Glomerular endothelial cell (primary cell): ENCODE data around the gene SNX11. TPM values are rescaled to one million over a fixed set of nuclear protein-coding genes. Genes with fewer than 3 reads are reported as not detected.
A peak's percentile ranks its signal among the peaks of the same experiment; 100 is the strongest.

Experiments used
- DNase-seq: peaks from one replicate; pipeline ENCODE4 v3.0.0-alpha.2; 2011; ENCODE audit warnings: low read depth, low spot score; ENCODE audit errors: extremely low read depth
- total RNA-seq: library from RNA; depleted of rRNA; stranded (reverse); fragments of >200 nt; gene quantifications from 2 replicates; pipeline ENCODE4 v1.2.3, GENCODE V29; 2015

The SNX11 gene
- total RNA-seq, 1 donor from 2014 or later: 20.8 TPM

DNA sequence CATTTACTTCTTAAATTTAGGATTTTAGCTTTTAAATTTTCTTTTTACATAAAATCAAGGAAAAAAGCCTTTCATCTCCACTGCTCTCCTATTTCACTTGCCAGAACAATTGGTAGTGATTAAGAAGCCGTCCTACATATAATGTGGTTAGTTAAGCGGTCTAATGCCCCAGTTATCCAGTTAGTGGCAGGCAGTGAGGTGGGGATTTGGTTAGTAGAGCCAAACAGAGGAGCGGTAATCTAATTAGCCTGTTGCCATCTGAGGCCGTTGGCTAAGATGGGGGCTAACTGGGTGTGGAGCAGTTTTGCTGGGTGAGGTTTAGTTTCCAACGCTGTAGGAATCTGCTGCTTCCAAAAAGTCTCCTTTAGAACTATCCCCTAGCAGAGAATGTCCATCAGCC is 22.4 kb downstream of the SNX11 start:
- DNase-seq: no peak

DNA sequence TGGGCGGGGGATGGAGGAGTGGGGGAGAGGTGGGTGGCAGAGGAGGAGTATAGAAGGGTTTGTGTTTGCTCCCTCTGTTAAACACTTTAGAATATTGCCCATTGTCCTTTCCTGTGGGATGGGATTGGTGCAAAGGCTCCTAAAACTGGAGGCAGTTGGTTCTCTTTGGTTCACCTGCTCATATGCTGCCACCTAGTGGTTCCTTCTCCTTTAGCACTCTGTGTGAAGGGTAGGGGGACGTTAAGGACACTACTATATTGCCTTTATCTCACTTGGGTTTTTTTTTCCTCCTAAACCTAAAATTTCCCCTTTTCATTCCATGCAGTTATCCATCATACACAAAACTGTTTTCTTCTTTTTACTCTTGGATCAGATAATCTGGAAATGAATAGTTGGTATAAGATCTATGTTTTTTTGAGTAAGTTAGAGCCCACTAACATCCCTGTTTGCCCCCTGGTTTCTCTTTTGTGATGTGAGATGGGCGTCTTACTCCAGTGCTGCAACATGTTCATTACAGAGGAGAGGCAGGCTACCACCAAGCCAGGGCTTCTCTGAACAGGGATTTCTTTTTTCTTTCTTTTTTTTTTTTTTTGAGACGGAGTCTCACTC is 23.8 kb downstream of the SNX11 start:
- DNase-seq: peak; percentile 34

DNA sequence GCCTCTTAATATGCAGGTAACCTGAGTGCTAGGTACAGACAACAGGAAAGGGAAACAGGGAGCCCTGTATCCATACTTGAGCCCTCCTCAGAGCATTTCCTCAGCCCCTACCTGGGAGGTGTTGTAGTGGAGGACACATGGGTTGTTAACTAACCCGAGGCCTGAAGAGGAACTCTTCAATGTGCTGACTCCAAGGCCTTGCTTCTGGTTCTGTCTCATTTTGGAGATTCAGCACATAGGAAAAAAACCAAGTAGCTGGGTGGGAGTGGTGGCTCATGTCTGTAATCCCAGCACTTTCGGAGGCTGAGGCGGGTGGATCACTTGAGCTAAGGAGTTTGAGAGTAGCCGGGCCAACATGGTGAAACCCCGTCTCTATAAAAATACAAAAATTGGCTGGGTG is 24.8 kb downstream of the SNX11 start:
- no peak for DNase-seq

DNA sequence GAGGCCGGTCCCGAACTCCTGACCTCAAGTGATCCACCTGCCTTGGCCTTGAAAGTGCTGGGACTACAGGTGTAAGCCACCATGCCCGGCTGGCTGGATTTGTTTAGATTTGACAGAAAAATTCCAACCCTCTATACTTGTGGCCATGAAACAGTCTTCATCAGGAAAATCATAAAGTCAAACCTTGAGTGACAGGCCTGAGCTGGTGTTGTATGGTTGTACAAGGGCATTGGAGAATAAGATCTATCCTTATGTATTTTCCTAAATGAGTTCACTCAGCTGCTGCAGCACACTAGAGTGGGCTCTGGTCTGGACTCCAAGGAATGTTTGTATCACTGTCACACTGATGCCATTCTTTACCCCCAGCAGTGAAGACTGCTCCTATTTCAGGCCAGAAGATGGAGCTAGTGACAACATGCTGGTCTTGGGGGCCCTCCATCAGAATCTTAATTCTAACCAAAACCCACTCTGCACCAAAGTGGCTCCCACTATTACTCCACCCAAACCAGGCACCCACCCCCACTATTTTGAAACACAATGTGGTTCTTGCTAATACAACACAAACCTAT is 27.4 kb downstream of the SNX11 start:
- DNase-seq: no peak

DNA sequence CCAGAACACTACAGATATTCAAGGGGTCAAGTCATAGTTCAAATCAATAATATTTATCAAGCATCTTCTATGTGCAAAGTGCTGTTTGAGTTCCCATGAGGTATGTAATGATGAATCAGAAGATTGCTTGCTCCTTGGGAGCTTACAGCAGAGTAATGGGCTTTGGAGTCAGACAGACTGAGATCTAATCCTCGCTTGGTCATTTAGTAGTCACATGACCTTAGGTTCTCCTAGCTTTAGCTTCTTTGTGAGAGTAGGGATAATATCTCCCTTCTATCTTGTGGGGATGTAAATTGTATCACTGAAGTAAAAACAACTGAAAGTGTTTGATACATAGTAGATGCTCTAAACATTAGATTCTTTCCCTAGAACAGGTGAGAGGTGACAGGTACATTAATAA is 30.1 kb downstream of the SNX11 start:
- DNase-seq: no peak

DNA sequence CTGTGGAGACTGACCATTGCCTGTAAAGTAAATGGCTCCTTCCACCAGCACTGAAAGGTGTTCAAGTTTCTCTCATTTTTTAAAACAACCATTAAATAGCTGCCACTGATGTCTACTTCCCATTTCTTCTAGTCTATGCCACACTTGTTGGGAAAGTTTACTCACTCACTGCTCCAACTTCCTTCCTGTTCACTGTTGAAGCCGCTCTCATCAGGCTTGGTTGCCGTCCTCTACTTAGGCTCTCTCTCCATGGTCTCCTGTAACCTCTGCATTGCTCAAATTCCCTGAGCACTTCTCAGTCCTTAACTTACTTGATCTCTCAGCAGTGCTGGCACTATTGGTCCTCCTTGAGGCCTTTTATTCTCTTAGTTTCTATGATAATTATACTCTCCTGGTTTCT is 32.4 kb downstream of the SNX11 start:
- DNase-seq: no peak

DNA sequence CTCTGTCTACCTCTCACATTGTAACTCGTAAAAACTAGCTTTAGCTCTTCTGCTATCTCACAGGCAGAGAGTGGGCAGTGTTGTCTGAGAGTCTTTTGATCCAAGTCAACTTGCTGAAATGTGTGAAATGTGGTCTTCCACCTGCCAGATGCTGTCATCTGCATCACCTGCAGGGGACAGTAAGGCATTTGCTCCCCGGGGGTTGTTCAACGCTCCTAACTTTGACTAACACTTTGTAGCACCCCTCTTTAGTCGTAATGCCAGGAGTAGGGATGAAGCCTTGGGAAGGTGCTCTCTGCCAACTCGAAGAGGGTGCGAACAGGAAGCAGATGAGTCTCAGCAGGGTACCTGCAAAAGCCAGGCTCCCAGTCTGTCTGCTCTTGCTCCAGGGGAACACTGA is 36.1 kb downstream of the SNX11 start:
- no peak for DNase-seq

DNA sequence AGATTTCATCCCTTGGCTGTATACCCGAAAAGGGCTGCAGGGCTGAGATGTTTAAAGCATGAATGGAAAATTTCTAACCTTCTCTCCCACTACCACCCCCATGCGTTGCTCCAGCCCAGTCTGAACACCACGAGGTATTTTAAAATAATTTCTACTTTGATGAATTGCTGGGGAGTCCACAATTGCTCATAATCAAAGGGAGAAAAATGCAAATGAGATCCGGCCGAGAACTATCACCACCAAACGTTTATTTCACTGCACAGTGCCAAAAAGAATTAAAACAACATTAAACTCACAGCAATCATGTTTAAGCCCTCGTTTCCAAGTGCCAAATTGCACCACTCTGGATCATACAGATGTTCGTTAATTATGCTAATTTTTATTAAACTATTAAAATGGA is 36.7 kb downstream of the SNX11 start:
- DNase-seq: no peak

DNA sequence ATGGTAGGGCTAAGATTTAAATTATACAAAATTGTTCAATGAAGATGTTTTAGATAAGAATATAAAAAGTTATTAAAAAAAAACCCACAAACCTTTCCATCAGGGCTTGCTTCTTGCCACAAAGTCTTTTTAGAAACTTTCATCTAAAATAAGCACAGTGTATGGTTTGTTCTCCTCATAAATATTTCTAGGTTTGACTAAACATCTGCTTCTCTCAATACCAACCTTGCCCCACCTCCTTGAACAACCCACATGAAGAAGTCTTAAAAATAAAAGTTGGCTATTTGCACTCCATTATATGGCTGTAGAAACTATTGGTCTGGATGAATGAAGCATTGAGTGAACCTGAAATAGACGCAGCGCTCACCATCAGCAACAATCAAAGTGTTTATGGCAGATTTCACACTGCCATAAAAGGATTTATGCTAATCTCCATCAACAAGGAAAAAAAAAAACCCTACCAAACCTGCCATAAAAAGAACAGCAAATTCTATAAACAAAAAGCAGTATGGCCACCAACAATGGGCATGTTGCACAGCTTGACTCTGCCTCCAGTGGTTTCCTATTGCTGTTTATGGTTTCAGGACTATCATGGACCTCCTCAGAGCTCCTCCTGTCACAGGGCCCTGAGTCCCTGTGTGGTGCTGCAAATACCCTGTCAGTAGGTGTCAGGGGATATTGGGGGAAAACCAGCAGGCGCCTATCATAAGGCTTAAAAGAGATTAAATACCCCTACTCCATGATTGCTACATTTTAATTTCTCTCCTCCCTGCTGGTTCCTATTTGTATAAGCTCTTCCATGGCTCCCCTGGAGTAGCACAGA is 37.6 kb downstream of the SNX11 start:
- no peak for DNase-seq

DNA sequence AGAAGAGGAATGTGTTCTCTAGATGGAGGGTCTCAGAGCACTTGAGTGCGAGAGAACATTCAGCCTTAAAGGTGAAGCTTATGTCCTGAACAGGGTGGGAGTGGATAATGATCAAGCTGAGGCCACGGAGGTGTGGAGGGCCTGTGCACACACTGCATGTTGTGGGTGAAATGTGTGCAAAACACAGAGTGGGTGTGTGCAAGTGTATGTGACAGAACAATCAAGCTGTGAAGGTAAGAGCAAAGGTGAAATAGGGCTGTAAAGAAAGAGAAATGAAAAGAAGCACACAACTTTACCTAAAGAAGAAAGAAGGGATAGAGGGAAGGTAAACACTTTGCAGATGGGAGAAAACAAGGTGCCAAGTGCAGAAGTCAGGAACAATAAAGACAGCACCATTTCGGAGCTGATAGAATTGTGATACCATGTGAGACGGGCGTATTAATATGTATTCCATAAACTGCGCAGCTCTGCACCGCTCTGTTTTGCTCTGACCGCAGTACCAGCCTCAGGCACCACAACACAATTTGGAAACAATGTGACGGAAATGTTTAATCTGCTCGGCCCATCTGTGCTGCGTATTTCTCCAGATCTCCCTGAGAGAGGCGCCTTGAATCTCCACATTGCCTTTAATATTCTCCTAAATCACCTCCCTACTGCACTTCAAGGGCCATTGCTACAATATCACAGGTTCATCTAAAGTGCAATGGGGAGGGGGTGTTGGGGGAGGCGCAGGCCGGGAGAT is 40.6 kb downstream of the SNX11 start:
- no peak for DNase-seq

DNA sequence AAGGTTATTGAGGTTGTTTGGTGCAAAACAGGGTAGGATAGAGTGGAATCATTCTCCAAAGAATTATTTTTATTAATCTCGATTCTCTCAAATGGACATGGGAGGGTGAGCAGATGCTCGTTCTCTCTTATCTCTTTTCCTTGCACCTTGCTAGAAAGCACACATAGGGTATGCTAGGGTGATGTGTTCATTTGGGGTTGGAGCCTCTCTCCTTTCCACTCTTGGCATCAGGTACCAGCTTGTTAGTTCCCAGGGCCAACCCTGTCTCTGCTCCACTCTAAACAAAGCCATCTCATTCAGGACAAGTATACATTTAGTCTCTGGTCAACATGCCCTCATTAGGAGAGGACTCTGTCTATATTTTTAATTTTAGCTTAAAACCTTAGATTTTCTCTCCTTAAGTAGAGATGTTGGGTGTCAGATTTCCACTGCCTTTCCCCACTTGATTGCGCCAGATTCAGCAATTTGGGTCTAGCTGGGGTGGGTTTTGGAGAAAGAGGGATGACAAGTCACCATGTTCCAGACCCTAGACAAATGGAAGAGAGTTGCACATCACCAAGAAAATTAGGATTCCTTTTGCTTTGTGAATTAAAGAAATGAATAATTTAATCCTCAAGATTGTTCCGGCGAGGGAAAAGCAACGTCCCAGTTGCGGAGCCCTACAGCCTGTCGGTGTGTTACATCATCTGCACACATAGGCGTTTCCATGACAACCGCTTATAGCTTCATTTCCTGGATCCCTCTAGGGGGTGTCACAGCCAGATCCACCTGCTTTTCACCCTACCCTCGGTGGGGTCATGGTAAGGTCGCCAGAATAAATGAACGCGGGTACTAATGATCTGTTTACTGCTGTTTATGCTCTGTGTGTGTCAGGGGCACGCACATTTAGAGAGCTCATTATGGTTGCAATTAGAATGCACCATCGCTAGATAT is 41.6 kb downstream of the SNX11 start:
- no peak for DNase-seq

DNA sequence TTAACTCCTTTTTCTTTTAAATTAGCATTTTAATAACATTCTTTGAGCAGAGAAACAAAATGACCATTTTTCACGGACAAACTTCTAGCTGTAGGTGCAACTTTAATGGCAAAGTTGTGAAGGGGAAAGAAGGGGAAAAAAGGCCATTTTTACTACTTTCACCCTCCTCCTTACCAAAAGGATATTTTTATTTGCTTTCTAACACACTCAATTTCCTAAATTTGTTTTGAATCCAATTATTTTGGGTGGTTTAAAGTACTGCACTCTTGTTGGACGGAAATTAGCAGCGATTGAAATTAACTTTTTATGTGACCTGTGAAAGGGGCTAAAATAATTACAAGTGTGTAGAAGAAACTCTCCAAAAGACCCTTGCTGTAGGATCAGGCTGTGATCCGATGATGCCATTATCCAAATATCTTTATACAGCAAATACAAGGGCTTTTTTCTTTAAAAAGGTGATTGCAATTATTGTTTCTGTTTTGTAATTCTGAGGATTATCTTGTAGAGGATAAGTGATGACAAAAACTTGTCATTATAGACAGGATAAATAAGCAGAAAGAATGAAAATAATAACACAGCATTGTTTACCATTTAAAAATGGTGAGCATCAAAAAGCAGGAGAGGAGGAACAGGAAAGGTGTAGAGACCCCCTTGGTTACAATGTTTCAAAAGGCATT is 42.4 kb downstream of the SNX11 start:
- DNase-seq: no peak

DNA sequence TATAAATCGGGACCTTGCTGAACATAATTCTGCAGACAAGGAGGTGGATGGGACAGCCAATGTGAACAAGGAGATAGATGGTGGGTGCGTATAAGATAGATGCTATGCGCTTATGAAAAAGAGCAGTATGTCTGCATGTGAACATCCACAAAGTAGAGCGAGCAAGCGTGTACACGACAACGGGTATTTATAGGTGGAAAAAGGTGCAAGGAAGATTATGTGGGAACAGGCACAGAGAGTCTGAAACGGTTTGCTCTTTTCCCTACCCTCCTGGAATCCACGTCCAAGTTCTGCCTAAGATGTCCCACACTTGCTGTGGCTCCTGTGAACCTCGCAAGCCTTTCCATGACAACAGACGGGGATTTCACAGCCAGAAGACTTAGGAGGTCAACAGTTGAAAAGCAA is 43.0 kb downstream of the SNX11 start:
- DNase-seq: no peak

DNA sequence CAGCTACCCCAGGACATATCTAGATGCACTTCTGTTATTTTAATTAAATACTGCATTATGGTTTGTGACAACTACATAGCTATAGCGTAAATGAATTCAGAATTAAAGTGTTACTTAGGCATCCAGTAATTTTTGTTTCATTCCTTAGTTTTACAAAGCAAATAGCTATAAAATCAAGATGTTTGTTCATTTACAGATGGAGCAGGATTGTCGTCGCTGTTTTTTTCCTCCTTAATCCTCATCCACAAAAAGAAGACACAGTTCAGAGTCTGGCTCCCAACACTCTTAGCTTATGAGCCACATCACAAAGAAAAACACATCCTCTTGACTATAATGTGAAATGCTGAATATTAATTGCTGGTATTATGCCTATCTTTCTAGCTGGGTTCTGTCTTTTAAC is 43.7 kb downstream of the SNX11 start:
- no peak for DNase-seq

DNA sequence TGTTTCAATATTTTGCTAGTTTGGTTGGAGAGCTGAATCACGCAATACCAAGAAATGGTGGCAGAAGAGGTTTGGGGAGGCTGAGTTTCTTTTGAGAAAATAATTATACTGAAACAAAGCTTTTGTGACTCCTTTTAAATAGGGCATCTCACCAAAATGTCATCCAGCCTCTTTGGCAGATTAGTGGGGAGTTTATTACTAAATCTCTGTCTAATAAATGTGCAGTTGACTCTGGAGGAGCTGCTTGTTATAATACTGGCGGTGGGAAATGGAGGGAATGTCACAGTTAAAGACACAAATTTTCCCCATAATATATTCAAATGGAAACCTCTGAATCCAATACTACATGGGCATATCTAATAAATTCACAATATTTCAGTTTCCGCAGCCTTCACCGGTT is 44.7 kb downstream of the SNX11 start:
- DNase-seq: no peak

DNA sequence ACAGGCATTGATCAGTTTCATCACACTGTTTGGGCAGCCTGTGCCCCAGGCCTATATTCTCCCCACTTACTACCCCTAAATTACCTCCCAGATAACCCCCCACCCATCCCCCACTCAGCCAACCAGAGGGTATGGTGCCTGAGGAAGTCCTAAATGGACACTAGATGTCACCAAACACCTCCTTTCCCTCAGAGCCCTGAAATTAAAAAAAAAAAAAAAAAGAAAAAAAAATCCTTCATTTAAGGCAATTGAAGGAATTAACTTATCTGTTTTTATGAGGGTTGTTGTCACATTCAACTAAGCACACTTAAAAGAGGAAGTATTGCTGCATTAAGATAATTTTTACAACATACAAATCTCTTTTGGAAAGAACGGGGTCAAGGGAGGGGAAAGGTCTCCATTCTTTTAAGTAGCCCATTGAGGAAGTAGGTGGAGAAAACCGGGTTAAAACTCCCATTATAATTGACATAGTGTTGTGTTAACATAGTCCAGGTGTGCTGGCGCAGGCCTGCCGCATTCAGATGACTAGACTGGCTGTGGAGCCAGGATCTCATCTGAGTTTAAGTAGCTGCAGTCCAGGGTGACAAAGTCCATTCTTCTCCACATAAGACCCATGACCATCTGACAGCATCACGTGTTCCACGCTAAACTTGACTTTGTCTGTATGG is 46.3 kb downstream of the SNX11 start:
- DNase-seq: peak; percentile 14

DNA sequence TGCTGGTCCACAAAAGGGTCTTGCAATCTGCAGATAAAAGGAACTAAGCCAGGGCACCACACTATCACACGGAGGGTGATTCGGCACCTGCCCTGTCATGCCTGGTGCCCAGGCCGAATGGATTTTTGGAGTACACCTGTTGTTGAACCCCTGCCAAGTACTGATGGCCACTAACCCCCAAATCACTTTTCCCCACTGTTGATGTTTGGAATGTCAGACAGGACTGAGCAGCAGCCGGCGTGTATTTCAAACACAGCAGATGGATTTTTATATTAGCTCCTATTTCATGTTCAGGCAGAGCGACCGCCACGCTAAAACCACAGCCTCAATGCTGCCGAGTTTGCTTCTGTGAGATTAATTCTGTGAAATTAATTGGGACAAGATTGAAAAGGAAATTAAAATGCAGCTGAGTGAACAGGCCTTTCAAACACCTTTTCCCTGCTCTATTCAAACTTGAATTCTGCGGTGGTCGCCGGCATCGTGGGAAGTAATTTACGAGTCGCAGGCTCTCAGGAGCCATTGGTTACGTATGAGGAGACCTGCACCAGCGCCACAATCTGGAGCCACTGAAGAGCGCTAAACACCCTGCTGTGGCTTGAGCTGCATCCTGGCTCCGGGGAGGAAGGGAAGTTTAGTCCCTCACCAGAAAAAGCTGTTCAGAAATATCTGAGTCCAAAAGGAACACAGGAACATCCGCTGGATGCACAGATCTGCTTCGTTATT is 48.5 kb downstream of the SNX11 start:
- no peak for DNase-seq

DNA sequence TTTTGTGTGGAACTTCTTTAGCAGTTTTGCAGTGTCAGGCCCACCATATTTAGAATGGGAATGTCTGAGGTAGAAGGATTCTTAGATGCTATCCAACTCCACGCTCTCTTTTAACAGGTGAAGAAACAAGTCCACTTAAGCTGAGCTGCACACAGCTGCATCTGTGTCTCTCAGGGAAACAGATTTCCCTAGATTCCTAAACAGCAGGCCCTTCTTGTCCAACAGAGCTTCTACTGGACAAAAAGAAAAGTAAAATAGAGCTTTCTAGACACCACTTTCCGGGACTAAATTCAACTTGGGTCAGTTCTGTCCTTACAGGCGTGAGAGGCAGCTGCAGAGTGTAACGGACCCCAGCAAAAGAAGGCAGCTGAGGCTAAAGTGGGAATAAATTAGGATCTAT is 51.7 kb downstream of the SNX11 start:
- DNase-seq: no peak
